ENCODE results near the gene RELT. TPM values are rescaled to one million over a fixed set of nuclear protein-coding genes. Genes with fewer than 3 reads are reported as not detected.

The RELT gene
- total and polyA plus RNA-seq, 2 experiments from 2014 or later = 2.0 to 6.3 TPM

DNA sequence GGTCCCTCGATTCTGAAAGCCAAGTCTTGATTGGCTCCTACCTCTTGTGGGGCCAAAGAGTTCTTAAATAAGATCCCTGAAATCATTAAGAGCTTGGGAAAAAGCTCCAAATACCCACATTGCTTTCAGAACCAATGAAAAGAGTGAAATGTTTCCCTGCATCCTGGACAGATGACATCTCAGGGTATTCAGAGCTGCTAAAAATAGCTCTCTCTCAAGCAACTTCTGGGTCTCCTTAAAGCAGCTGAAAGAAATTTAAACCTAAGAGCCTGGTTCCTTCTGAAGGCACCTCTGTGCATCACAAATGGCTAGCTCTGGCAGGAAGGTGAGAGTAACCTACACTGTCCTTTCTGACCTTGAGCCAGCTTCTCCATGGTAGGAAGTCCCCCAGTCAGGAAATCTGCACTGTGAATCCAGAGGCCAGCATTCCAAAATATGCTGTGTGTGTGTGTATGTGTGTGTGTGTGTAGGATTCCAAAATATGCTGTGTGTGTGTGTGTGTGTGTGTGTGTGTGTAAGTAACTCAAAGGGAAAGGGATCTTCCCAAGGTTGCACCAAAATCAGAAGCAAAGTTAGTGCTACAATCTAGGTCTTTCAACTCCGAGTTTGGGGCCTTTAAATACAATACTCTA lies 50.1 kb downstream of the RELT start (continued):
- TF ChIP-seq, protein P1, sequence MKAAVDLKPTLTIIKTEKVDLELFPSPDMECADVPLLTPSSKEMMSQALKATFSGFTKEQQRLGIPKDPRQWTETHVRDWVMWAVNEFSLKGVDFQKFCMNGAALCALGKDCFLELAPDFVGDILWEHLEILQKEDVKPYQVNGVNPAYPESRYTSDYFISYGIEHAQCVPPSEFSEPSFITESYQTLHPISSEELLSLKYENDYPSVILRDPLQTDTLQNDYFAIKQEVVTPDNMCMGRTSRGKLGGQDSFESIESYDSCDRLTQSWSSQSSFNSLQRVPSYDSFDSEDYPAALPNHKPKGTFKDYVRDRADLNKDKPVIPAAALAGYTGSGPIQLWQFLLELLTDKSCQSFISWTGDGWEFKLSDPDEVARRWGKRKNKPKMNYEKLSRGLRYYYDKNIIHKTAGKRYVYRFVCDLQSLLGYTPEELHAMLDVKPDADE (IDR thresholded peaks at IDR 0.05) = no peak
- TF ChIP-seq NANOG (IDR thresholded peaks at IDR 0.05; ENCODE audit: borderline replicate concordance) (no peak), ZNF331 (CRISPR knock-in tag; IDR thresholded peaks at IDR 0.05; ENCODE audit: low read depth) (no peak), EZH2 (IDR thresholded peaks at IDR 0.05; ENCODE audit: low read depth, unreplicated experiment) (no peak), ZNF114 (CRISPR knock-in tag; IDR thresholded peaks at IDR 0.05) (no peak), POLR2AphosphoS5 (IDR thresholded peaks at IDR 0.05; ENCODE audit: low read depth) (no peak)
- TF ChIP-seq, protein P2, sequence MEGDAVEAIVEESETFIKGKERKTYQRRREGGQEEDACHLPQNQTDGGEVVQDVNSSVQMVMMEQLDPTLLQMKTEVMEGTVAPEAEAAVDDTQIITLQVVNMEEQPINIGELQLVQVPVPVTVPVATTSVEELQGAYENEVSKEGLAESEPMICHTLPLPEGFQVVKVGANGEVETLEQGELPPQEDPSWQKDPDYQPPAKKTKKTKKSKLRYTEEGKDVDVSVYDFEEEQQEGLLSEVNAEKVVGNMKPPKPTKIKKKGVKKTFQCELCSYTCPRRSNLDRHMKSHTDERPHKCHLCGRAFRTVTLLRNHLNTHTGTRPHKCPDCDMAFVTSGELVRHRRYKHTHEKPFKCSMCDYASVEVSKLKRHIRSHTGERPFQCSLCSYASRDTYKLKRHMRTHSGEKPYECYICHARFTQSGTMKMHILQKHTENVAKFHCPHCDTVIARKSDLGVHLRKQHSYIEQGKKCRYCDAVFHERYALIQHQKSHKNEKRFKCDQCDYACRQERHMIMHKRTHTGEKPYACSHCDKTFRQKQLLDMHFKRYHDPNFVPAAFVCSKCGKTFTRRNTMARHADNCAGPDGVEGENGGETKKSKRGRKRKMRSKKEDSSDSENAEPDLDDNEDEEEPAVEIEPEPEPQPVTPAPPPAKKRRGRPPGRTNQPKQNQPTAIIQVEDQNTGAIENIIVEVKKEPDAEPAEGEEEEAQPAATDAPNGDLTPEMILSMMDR (conservative IDR thresholded peaks at IDR 0.05; ENCODE audit: low read depth in 2 of 2) = no peak

DNA sequence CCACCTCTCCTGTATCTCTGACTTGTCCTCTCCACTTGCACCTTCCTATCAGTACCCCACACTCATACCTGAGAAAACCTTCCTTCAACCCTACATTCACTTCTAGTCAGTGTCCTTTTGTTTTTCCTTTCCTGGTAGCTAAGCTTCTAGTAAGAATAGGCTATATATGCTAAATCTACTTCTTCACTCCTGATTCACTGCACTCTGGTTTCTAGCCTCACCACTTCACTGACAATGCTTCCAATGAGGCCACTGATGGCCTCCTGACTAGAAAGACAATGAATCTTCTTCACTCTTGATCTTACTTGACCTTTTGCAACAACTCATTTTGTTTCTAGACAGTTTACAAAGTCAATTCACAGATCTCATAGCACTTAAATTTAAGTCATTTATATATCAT lies 52.0 kb downstream of the RELT start:
- Mint-ChIP-seq H3K36me3 (ENCODE audit: low read depth) (no peaks in the 10 kb centered on the region), H3K27ac (no peak overlapping the region), H3K4me1 (peaks cover 3% of the 10 kb centered on the region; the same call in 2 of the 3 replicates), H3K4me3 (no peak overlapping the region), H3K27me3 (ENCODE audit: insufficient read depth, low read depth, poor library complexity) (peaks cover 1% of the 10 kb centered on the region), H3K9me3 (no peaks in the 10 kb centered on the region)
- DNase-seq (ENCODE audit: low spot score) (no peak), ATAC-seq (no peak)
- no peaks in the 10 kb centered on the region for H3K4me1 ChIP-seq (ENCODE audit: insufficient read depth)
- no peak overlapping the region for H3K4me3 ChIP-seq
- no peaks in the 10 kb centered on the region for H3K9me2 ChIP-seq (ENCODE audit: insufficient read depth)
- H3K36me3 ChIP-seq (ENCODE audit: insufficient read depth) = no peaks in the 10 kb centered on the region
- no peak overlapping the region for H2AFZ ChIP-seq
- H3K27me3 ChIP-seq (ENCODE audit: insufficient read depth) = no peaks in the 10 kb centered on the region
- H3K4me2 ChIP-seq = no peak overlapping the region
- no peaks in the 10 kb centered on the region for H3K79me2 ChIP-seq (replicated peaks; ENCODE audit: insufficient read depth)
- H3F3A ChIP-seq (replicated peaks; ENCODE audit: low read depth) = no peaks in the 10 kb centered on the region
- no peak overlapping the region for H3K27ac ChIP-seq (ENCODE audit: low read depth)
- H4K20me1 ChIP-seq (replicated peaks; ENCODE audit: insufficient read depth) = no peaks in the 10 kb centered on the region; the same call in 1 of the 2 replicates
- TF ChIP-seq EZH2phosphoT487 (IDR thresholded peaks at IDR 0.05; ENCODE audit: unreplicated experiment) = no peak
- no peak for TF ChIP-seq CREB1 (CRISPR knock-in tag; IDR thresholded peaks at IDR 0.05; ENCODE audit: low read depth)
- TF ChIP-seq, protein P1 (IDR thresholded peaks at IDR 0.05) = no peak
- no peak for TF ChIP-seq ZNF331 (CRISPR knock-in tag; IDR thresholded peaks at IDR 0.05; ENCODE audit: low read depth)
- TF ChIP-seq, protein P3, sequence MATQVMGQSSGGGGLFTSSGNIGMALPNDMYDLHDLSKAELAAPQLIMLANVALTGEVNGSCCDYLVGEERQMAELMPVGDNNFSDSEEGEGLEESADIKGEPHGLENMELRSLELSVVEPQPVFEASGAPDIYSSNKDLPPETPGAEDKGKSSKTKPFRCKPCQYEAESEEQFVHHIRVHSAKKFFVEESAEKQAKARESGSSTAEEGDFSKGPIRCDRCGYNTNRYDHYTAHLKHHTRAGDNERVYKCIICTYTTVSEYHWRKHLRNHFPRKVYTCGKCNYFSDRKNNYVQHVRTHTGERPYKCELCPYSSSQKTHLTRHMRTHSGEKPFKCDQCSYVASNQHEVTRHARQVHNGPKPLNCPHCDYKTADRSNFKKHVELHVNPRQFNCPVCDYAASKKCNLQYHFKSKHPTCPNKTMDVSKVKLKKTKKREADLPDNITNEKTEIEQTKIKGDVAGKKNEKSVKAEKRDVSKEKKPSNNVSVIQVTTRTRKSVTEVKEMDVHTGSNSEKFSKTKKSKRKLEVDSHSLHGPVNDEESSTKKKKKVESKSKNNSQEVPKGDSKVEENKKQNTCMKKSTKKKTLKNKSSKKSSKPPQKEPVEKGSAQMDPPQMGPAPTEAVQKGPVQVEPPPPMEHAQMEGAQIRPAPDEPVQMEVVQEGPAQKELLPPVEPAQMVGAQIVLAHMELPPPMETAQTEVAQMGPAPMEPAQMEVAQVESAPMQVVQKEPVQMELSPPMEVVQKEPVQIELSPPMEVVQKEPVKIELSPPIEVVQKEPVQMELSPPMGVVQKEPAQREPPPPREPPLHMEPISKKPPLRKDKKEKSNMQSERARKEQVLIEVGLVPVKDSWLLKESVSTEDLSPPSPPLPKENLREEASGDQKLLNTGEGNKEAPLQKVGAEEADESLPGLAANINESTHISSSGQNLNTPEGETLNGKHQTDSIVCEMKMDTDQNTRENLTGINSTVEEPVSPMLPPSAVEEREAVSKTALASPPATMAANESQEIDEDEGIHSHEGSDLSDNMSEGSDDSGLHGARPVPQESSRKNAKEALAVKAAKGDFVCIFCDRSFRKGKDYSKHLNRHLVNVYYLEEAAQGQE (IDR thresholded peaks at IDR 0.05; ENCODE audit: unreplicated experiment) = no peak
- TF ChIP-seq STAT1 (IDR thresholded peaks at IDR 0.05; ENCODE audit: unreplicated experiment) = no peak
- no peak for TF ChIP-seq ZNF114 (CRISPR knock-in tag; IDR thresholded peaks at IDR 0.05)
- no peak for TF ChIP-seq POLR2AphosphoS5 (IDR thresholded peaks at IDR 0.05; ENCODE audit: low read depth)
- TF ChIP-seq, protein P2 (conservative IDR thresholded peaks at IDR 0.05; ENCODE audit: low read depth in 2 of 2) = no peak
- no peak for TF ChIP-seq JUNB (IDR thresholded peaks at IDR 0.05; ENCODE audit: unreplicated experiment)
- no peak for TF ChIP-seq NANOG (IDR thresholded peaks at IDR 0.05; ENCODE audit: borderline replicate concordance)
- no peak for TF ChIP-seq EZH2 (IDR thresholded peaks at IDR 0.05; ENCODE audit: low read depth, unreplicated experiment)

Data from GM23338 (cell line).